Posterior vena cava (tissue), 2 donors: ENCODE results near the gene UGT2B17. TPM values are rescaled to one million over a fixed set of nuclear protein-coding genes. Genes with fewer than 3 reads are reported as not detected.
"Not testable (repeated sequence)": the region's sequence is repeated elsewhere in the genome, so short reads cannot be mapped to it uniquely, and the experiment has no call there.

ENCODE experiments used
- DNase-seq: peaks from one replicate; pipeline ENCODE4 v3.0.0-alpha.2; 2020; ENCODE audit warnings: low spot score
- intact Hi-C, 2 donors: fragments of 100-400 bp; cut with DNase I; formaldehyde crosslinking; loops; one replicate each; pipeline versions ENCODE4 v1.14.1 to v1.14.2; 2022 to 2023
- total RNA-seq, 2 donors: library from RNA; stranded (reverse); fragmentation: NEBNext Ultra II Directional; extraction: Animal tissue kit (Norgen Biotek cat#: 25700); gene quantifications; one replicate each; pipeline ENCODE4 v1.2.1, GENCODE V29; 2021
- donor health status: DM: yes; HTN: yes; CAD: no.
- donor health status: DM: yes; HTN: yes; CAD: no.

The UGT2B17 gene
- total RNA-seq, 2 donors from 2014 or later: not detected

DNA sequence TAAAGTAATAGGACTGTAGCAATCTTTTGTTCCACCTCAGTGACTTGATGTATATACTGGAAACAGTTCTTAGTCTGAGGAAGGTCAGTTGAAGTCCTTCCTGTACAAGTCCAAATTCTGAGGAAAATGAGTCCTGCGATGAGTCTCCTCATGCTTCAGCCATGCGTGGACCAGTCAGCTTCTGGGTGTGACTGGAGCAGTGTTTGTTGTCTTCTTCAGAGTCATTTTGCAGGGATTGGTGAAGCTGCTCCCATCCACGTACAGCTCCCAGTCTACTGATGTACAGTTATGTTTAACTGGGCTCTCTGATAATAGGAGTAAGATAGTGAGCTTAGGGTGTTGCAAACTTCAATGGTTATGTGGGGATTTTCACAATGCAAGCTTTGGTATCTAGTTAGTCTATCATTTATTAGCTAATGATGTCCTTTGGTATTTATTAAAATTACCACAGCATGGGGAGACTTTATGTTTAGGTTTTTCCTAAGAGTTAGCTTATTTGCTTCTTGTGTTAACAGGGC lies 3.4 kb downstream of the UGT2B17 start:
- no peak for DNase-seq
- intact Hi-C loops: no loop called here

DNA sequence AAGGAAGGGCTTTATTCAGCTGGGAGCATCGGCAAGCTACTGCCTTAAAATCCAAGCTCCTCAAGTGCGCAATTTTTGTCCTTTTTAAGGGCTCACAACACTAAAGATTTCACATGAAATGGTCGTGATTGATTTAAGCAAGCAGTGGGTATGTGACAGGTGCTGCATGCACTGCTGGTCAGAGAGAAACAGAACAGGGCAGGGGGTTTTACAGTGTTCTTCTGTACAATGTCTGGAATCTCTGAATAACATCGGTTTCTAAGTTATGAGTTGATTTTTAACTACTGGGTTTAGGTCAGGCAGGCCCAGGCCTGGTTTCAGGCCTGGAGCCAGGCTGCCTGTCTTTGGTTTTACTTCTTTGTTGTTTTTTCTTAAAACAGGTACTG lies 6.0 kb downstream of the UGT2B17 start:
- no peak for DNase-seq
- intact Hi-C loops: no loop called here

DNA sequence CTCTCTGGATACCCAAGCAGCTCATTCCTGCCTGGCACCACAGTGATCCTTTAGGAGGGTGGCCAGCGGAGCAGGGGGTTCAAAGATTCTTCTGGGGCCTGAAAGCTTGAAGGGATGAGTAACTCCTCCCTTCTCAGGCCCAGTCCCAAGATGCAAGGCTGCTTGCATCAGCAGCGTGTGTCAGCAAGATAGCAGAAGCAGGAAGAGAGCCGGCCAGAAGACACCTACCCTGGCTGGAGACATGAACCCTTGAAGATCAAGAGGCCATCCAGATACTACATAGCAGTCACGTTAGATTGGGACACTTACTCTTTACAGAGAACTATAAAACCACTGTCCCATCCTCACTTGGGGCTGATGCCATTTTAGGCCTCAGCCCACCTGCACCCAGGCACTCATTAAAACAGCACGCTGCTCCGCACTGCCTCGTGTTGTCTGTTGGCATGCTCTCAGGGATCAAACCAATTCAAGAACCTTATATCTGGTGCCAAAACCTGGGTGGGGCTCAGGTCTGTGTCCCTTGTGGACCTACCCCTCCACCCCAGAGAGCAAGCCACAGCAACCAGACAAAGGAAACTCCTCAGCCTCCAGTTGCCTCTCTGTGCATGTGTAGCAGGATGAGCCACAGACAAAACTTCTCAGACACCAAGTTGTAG lies 6.5 kb downstream of the UGT2B17 start:
- DNase-seq: no peak
- intact Hi-C loops: no loop called here

DNA sequence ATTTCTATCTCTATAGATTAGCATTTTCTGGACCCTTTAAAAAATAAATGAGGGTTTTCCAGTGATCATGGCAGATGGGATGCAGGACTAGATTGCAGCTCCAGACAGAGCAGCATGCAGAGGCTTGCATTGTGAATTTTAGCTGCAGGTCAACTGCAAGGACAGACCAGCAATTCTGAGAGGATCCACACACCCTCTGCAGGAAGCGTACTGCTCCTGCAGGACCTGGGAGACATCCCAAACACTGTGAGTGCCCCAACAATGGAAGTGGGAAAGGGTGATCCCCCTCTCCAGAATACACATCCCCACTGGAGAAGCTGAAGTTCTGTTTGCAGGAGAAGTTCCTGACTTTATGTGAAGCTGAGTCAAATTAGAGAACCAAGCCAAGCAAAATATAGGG lies 7.1 kb downstream of the UGT2B17 start:
- intact Hi-C loops, DNase-seq: not testable (repeated sequence)

DNA sequence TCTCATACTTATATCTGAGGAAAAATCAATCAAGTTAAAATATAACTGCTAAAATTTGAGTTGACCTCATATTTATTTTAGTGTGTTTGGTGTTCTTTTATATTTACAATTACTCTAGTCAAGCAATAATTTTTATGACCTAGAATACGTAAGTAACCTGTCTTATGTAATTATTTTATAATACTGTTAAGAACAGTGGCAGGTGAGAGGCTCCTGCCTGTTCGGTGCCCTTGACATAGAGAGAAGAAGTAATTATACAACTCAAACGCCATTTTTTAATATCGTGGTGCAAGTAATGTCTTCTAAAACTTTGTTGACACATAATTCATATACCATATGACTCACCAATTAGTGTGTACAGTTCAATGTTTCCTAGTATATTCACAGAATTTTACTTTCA lies 7.6 kb downstream of the UGT2B17 start:
- intact Hi-C loops, DNase-seq: not testable (repeated sequence)

DNA sequence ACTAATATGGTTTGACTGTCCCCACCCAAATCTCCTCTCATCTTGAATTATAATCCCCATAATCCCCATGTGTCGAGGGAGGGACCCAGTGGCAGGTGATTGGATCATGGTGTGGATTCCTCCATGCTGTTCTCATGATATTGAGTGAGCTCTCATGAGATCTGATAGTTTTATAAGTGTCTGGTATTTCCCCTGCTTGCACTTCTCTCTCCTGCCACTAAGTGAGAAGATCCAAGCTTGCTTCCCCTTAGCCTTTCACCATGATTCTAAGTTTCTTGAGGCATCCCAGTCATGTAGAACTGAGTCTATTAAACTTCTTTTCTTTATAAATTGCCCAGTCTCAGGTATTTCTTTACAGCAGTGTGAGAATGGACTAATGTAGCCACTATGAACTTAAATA lies 9.8 kb downstream of the UGT2B17 start:
- intact Hi-C loops: not testable (repeated sequence)

DNA sequence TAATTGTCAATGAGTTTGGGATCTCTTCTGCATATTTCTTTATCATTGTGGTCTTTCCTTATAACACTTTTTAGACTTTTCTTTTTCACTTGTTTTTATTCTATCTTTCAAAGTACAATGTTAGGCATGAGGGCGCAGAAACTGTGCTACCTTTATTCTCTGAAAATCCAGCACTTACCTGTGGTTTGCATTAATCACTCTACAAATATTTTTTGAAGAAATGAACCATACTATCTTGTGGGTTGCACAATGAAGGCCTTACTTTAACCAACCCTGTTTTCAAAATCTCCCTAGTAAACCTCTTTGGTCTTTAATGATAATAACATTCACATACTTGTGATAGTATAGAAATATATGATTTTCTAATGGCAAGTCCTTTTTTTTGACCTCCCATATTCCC lies 11.0 kb downstream of the UGT2B17 start:
- intact Hi-C loops, DNase-seq: not testable (repeated sequence)

More for the DNA sequence above, 9.8 kb downstream of the UGT2B17 start:
- not testable (repeated sequence) for DNase-seq

DNA sequence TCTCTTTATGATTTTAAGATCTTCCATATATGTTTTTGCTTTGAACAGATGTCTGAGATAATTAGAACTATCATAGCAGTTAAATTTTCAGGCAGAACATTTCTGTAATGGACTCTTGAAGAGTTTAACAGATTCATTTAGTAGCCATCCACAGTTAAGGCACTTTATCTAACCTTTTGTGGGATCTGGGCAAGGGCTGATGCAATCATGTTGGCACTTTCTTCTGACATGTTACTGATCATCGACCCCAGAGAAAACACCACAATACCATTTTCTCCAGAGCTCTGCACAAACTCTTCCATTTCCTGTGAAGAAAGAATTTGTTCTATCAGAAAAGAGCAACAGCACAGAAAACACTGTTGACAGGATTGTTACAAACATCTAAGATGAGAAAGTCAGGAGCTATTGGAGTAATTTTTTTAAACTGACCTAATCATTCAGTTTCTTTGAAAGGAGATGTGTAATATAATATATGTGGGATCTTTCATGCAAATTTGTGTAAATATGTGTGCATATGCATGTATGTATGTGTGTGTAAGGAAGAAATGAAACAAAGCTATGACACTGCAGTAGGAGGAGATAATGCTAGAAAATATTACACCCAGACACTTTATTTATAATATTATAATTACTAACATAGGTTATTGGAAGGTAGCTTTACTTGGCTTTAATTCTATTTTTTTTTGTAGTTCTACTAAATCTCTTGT lies 15.6 kb downstream of the UGT2B17 start:
- DNase-seq, intact Hi-C loops: not testable (repeated sequence)

DNA sequence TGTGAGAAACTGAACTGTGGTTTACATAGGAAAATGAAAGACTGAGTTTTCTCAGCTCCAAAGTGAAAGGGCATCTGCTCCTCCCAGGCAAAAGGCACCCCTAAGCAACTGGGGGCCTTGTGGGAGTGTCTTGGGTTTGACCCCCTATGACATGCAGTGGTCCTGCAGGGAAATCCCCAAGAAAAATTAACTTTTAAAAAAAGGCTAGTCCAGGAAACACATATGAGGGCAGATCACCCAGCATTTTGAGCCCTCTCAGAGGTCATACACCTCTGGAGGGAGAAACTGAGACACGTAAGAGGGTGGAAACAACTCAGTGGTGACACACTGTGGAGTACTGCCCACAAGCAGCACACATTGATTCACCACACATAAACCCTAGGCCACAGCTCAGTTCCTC lies 22.3 kb downstream of the UGT2B17 start:
- DNase-seq, intact Hi-C loops: not testable (repeated sequence)

DNA sequence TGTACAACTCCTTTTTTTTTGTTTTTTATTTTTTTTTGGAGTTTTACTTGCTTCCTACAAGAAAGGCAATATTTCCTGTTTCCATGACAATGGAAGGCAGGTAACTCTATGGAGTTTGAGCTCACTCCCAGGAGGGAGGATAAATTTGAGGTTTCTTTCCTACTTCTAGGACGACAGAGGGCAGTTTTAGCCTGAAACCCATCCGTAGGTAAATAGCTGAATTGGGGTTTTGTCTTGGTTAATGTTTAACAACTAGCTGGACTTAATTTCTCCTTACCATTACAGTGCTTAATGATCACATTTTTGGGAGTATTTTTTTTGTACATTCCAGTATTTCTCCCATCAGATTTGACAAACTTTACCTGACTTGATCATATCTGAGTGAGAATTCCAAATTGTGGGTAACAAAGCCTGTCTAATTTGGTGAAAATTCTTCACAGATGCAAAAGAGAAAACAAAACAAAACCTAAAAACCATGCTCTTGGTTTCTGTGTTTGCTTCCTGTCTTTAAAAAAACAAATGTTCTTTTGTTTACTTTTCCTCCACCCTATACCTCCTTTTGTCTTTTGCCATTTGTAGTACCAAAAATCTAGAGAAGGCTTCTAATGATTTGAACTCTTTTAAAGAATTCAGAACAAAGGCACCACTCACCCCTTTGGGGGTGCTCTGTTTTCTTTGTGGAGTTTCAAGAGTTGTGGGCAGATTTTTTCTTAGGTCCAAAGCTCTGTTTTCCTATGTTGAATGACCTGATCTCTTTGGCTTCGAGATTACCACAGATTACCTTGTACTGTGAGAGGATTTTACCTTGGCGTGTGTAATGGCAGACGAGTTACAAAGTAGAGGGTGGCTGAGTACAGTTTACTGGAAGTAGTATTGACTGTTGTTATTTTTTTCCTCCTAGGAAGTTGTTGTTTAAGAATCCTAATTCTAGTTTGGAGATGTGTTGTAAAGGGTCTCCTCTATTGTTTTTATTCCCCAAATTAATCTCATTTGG lies 23.0 kb downstream of the UGT2B17 start:
- intact Hi-C loops, DNase-seq: not testable (repeated sequence)

DNA sequence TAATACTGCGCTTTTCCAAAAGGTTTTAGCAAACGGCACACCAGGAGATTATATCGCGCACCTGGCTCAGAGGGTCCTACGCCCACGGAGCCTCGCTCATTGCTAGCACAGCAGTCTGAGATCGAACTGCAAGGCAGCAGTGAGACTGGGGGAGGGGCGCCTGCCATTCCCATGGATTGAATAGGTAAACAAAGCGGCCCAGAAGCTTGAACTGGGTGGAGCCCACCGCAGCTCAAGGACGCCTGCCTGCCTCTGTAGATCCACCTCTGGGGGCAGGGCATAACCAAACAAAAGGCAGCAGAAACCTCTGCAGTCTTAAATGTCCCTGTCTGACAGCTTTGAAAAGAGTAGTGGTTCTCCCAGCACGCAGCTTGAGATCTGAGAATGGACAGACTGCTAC lies 33.4 kb downstream of the UGT2B17 start:
- DNase-seq, intact Hi-C loops: not testable (repeated sequence)

DNA sequence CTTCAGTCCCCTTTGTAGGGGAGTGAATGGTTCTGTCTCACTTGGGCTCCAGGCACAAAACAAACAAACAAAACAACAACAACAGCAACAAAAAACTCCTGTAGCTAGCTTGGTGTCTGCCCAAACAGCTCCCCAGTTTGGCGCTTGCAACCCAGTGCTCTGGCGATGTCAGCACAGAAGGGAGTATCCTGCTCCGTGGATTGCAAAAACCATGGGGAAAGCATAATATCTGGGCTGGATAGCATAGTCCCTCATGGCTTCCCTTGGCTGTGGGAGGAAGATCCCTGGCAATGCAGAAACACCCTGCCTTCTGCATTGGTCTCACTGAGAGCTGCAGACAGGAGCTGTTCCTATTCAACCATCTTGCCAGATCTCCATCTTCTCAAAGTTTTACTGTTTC lies 39.7 kb downstream of the UGT2B17 start:
- no peak for DNase-seq

DNA sequence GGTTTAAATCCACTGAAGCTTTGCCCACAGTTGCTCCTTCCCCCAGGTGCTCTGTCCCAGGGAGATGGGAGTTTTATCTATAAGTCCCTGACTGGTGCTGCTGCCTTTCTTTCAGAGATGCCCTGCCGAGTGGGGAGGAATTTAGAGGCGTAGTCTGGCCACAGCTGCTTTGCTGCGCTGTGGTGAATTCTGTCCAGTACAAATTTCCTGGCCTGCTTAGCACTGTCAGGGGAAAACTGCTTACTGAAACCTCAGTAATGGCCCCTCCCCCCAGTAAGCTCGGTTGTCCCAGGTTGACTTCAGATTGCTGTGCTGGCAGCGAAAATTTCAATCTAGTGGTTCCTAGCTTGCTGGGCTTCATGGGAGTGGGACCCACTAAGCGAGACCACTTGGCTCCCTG lies 40.1 kb downstream of the UGT2B17 start:
- intact Hi-C loops: no loop called here
- no peak for DNase-seq

More for the DNA sequence above, 39.7 kb downstream of the UGT2B17 start:
- intact Hi-C loops: no loop called here

DNA sequence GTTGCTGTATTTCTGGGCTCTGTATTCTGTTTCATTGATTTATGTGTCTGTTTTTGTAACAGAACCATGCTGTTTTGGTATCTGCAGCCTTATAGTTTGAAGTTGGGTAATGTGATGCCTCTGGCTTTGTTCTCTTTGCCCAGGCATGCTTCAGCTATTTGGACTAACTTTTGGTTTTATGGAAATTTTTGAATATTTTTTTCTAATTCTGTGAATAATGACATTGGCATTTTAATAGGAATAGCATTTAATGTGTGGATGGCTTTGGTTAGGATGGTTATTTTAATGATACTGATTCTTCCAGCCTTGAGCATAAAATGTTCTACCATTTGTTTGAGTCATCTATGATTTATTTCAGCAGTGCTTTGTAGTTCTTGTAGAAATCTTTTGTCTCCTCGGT lies 53.9 kb downstream of the UGT2B17 start:
- DNase-seq, intact Hi-C loops: not testable (repeated sequence)

DNA sequence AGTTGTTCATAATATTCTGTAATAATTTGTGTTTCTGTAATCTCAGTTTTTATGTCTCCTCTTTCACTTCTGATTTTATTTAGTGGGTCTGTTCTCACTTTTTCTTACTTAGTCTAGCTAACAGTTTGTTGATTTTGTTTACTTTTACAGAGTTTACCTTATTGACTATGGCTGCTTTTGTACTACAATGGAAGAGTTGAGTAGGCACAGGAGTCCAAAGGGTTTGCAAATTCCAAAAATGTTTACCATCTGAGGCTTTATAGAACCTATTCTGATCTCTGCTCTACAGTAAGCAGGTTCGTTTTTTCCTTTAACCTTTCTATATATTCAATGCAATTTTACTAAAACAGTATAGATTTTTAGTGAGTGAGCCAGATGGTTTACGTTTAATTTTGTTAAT lies 55.1 kb downstream of the UGT2B17 start:
- no peak for DNase-seq
- intact Hi-C loops: no loop called here

DNA sequence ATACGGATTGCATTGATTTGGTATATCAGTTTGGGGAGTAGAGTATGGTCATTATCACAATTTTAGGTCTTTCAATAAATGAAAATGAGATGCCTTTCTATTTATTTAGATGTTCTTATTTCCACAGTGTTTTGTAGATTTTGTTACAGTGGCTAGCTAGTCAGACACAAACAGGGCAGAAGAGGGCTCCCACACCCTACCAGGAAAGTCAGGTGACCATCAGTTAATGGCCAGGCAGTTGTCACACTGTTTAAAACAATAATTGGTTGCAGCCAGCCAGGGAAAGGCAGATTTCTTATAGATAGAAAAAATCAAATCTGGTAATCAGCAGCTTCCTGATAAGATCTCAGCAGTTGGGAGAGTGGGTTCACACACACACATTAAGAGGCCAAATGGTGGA lies 57.2 kb downstream of the UGT2B17 start:
- intact Hi-C loops: no loop called here
- DNase-seq: no peak

DNA sequence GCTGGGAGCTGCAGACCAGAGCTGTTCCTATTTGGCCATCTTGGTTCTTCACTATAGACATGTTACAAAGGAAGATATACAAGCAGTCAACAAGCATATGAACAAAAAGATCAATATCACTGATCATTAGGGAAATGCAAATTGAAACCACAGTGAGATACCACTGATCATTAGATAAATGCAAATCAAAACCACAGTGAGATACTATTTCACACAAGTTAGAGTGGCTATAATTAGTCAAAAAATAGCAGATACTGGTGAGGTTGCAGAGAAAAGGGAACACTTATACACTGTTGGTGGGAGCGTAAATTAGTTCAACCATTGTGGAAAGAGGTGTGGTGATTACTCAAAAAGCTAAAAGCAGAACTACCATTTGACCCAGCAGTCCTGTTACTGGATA lies 70.7 kb downstream of the UGT2B17 start:
- DNase-seq: not testable (repeated sequence)
- intact Hi-C loops: loop anchor here in 1 of 2 donors (10.0 kb wide), 1 partner anchor 139 kb away; no protein-coding TSS in a partner anchor

DNA sequence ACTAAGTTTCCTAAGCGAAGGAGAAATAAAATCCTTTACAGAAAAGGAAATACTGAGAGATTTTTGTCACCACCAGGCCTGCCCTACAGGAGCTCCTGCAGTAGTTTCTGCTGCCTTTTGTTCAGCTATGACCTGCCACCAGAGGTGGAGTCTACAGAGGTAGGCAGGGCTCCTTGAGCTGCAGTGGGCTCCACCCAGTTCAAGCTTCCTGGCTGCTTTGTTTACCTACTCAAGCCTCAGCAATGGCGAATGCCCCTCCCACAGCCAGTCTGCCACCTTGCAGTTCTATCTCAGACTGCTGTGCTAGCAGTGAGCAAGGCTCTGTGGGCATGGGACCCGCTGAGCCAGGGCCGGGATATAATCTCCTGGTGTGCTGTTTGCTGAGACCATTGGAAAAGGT lies 71.3 kb downstream of the UGT2B17 start:
- not testable (repeated sequence) for DNase-seq
- intact Hi-C loops: loop anchor here in 1 of 2 donors (10.0 kb wide), 1 partner anchor 140 kb away; no protein-coding TSS in a partner anchor

DNA sequence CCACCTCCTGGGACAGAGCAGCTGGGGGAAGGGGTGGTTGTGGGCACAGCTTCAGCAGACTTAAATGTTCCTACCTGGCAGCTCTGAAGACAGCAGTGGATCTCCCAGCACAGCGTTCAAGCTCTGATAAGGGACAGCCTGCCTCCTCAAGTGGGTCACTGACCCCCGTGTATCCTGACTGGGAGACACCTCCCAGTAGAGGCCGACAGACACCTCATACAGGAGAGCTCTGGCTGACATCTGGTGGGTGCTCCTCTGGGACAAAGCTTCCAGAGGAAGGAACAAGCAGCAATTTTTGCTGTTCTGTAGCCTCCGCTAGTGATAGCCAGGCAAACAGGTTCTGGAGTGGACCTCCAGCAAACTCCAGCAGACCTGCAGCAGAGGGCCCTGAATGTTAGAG lies 72.7 kb downstream of the UGT2B17 start:
- intact Hi-C loops: loop anchor here in 1 of 2 donors (10.0 kb wide), 1 partner anchor 141 kb away; no protein-coding TSS in a partner anchor
- not testable (repeated sequence) for DNase-seq
